Stimulated activated naive CD8-positive, alpha-beta T cell treated with anti-CD3 and anti-CD28 coated beads, Interleukin-15, Interleukin-2, amounts not matched to agents 100 ng/mL and 50 ng/mL, for 24 hours (primary cell): Measurements from ENCODE around the gene ERC1.

ENCODE experiments used
- H3K27ac Mint-ChIP-seq: one replicate; pipeline ENCODE4 v1.8.0; 2021; ENCODE audit warnings: mild to moderate bottlenecking, mixed read lengths
- H3K27me3 Mint-ChIP-seq: one replicate; pipeline ENCODE4 v1.8.0; 2021; ENCODE audit warnings: mixed read lengths
- H3K36me3 Mint-ChIP-seq: one replicate; pipeline ENCODE4 v1.8.0; 2021; ENCODE audit warnings: low read depth, mixed read lengths
- H3K4me1 Mint-ChIP-seq: one replicate; pipeline ENCODE4 v1.8.0; 2021; ENCODE audit warnings: low read depth, mixed read lengths
- H3K4me3 Mint-ChIP-seq: one replicate; pipeline ENCODE4 v1.8.0; 2021; ENCODE audit warnings: mild to moderate bottlenecking, mixed read lengths
- H3K9me3 Mint-ChIP-seq: one replicate; pipeline ENCODE4 v1.8.0; 2021; ENCODE audit warnings: mixed read lengths

The ERC1 gene

DNA sequence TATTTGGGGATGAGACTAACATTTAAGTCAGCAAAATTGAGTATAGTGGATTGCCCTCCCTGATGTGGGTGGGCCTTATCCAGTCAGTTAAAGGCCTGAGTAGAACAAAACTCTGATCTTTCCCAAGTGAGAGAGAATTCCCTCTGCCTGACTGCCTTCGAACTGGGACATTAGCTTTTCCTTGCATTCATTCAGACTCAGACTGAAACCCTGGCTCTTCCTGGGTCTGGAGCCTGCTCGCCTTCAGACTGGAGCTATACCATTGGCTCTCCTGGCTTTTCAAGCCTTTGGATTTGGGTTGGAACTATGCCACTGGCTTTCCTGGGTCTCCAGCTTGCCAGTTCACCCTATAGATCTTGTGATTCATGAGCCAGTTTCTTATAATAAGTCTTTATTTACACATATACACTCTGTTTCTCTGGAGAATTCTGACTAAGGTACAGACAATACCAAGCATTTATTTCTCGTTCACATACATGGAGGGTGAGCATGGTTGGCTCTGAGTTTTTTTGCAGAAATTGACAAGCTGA is 296.5 kb downstream of the ERC1 start:
- no peak overlapping the region for H3K4me3 Mint-ChIP-seq
- H3K4me1 Mint-ChIP-seq: no peaks in the 10 kb centered on the region
- H3K27ac Mint-ChIP-seq: no peak overlapping the region
- H3K36me3 Mint-ChIP-seq: peaks cover 30% of the 10 kb centered on the region
- no peaks in the 10 kb centered on the region for H3K27me3 Mint-ChIP-seq
- no peaks in the 10 kb centered on the region for H3K9me3 Mint-ChIP-seq

DNA sequence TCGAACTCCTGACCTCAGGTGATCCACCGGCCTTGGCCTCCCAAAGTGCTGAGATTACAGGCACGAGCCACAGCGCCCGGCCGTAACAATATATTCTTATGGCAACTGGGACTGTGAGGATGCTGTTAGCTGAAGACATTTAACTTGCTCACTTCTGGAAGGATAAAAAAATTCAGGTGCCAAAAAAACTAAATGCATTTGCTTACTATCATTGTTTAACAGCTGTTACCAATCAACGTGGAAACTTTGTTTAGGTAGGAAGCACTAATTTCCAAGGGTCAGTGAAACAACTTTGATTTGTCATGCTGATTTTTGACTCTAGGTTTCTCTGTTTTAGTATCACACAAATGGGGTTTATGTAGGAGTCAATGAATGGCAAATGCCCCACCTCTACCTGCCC is 297.3 kb downstream of the ERC1 start:
- Mint-ChIP-seq H3K4me1 (no peaks in the 10 kb centered on the region), H3K9me3 (no peaks in the 10 kb centered on the region), H3K4me3 (no peak overlapping the region), H3K27ac (no peak overlapping the region), H3K27me3 (no peaks in the 10 kb centered on the region), H3K36me3 (peaks cover 30% of the 10 kb centered on the region)

- Mint-ChIP-seq H3K4me1 (no peaks in the 10 kb centered on the region), H3K36me3 (peaks cover 37% of the 10 kb centered on the region), H3K4me3 (no peak overlapping the region), H3K27me3 (no peaks in the 10 kb centered on the region), H3K9me3 (no peaks in the 10 kb centered on the region), H3K27ac (no peak overlapping the region)
Measured at GRCh38 chr12:1289371-1290155, 298.5 kb downstream of the ERC1 start.

- Mint-ChIP-seq H3K4me3 (no peak overlapping the region), H3K36me3 (peaks cover 36% of the 10 kb centered on the region), H3K9me3 (no peaks in the 10 kb centered on the region), H3K27me3 (no peaks in the 10 kb centered on the region), H3K27ac (no peak overlapping the region), H3K4me1 (no peaks in the 10 kb centered on the region)
Measured at GRCh38 chr12:1290716-1291115, 299.7 kb downstream of the ERC1 start.

GRCh38 chr12:1291601-1292332 is 300.7 kb downstream of the ERC1 start:
- Mint-ChIP-seq H3K36me3 (peaks cover 42% of the 10 kb centered on the region), H3K4me1 (no peaks in the 10 kb centered on the region)

GRCh38 chr12:1293901-1294300 is 302.9 kb downstream of the ERC1 start:
- Mint-ChIP-seq H3K27ac (no peak overlapping the region), H3K36me3 (peaks cover 58% of the 10 kb centered on the region), H3K4me3 (no peak overlapping the region), H3K9me3 (no peaks in the 10 kb centered on the region), H3K27me3 (no peaks in the 10 kb centered on the region), H3K4me1 (no peaks in the 10 kb centered on the region)

More at GRCh38 chr12:1291601-1292332, 300.7 kb downstream of the ERC1 start:
- no peaks in the 10 kb centered on the region for H3K27me3 Mint-ChIP-seq
- H3K4me3 Mint-ChIP-seq: no peak overlapping the region
- no peaks in the 10 kb centered on the region for H3K9me3 Mint-ChIP-seq
- no peak overlapping the region for H3K27ac Mint-ChIP-seq

GRCh38 chr12:1297206-1297605 is 306.2 kb downstream of the ERC1 start:
- Mint-ChIP-seq H3K36me3 (peaks cover 56% of the 10 kb centered on the region), H3K27ac (no peak overlapping the region), H3K27me3 (no peaks in the 10 kb centered on the region), H3K4me3 (no peak overlapping the region), H3K9me3 (peaks cover 3% of the 10 kb centered on the region), H3K4me1 (no peaks in the 10 kb centered on the region)

- Mint-ChIP-seq H3K27ac (no peak overlapping the region), H3K9me3 (peaks cover 3% of the 10 kb centered on the region), H3K36me3 (peaks cover 56% of the 10 kb centered on the region), H3K27me3 (no peaks in the 10 kb centered on the region), H3K4me3 (no peak overlapping the region), H3K4me1 (no peaks in the 10 kb centered on the region)
Measured at GRCh38 chr12:1297639-1298175, 306.7 kb downstream of the ERC1 start.

- H3K9me3 Mint-ChIP-seq: peaks cover 3% of the 10 kb centered on the region
- H3K4me3 Mint-ChIP-seq: no peak overlapping the region
- no peaks in the 10 kb centered on the region for H3K27me3 Mint-ChIP-seq
- no peaks in the 10 kb centered on the region for H3K4me1 Mint-ChIP-seq
- H3K27ac Mint-ChIP-seq: no peak overlapping the region
- peaks cover 43% of the 10 kb centered on the region for H3K36me3 Mint-ChIP-seq
Measured at GRCh38 chr12:1300460-1300859, 309.4 kb downstream of the ERC1 start.

GRCh38 chr12:1302201-1302870 is 311.3 kb downstream of the ERC1 start:
- Mint-ChIP-seq H3K27me3 (no peaks in the 10 kb centered on the region), H3K4me1 (no peaks in the 10 kb centered on the region), H3K4me3 (no peak overlapping the region), H3K36me3 (peaks cover 31% of the 10 kb centered on the region), H3K27ac (no peak overlapping the region), H3K9me3 (peaks cover 3% of the 10 kb centered on the region)

DNA sequence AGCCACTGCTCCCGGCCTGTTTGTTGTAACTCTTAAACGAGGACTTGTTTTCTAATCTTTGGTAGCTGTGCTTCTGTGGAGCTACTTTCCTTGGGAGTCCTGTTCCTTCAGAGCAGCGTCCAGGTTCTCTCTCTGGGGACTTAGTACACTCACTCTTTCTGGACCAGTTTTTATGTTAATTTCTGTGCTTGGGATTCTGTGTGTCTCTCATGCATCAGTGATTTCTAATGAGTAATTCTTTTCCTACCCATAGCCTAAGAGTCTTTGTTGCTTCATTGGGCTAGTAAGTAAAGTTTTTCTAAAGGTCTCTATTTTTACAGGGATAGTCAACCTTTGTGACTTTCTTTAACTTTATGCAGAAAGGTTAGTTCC is 314.0 kb downstream of the ERC1 start:
- Mint-ChIP-seq H3K4me1 (no peaks in the 10 kb centered on the region), H3K27me3 (no peaks in the 10 kb centered on the region), H3K4me3 (no peak overlapping the region), H3K9me3 (no peaks in the 10 kb centered on the region), H3K36me3 (peaks cover 10% of the 10 kb centered on the region), H3K27ac (no peak overlapping the region)

- Mint-ChIP-seq H3K9me3 (no peaks in the 10 kb centered on the region), H3K4me1 (no peaks in the 10 kb centered on the region), H3K36me3 (peaks cover 5% of the 10 kb centered on the region), H3K4me3 (no peak overlapping the region), H3K27ac (no peak overlapping the region), H3K27me3 (no peaks in the 10 kb centered on the region)
Measured at GRCh38 chr12:1305791-1306500, 314.9 kb downstream of the ERC1 start.

- no peaks in the 10 kb centered on the region for H3K27me3 Mint-ChIP-seq
- no peaks in the 10 kb centered on the region for H3K9me3 Mint-ChIP-seq
- H3K27ac Mint-ChIP-seq: no peak overlapping the region
- no peak overlapping the region for H3K4me3 Mint-ChIP-seq
- H3K36me3 Mint-ChIP-seq: peaks cover 3% of the 10 kb centered on the region
- H3K4me1 Mint-ChIP-seq: no peaks in the 10 kb centered on the region
Measured at GRCh38 chr12:1306817-1307216, 315.8 kb downstream of the ERC1 start.

DNA sequence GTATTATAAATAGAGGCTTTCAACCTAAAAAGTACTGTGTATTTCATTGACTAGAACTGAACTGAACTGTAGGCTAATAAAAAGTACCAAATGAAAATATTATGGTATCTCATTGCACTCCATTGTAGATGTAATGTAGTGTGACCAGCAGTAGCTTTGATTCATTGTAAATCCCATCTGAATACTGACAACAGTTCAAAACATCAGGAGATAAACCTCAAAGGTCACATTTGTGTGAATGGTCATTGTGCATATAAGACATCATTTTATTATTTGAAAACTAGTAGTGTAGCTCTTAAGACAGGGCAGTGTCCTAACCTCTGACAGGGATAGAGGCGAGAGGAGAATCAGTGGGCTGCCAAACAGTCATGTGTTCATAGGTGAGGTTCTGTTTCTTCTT is 316.8 kb downstream of the ERC1 start:
- H3K4me3 Mint-ChIP-seq: no peak overlapping the region
- H3K27ac Mint-ChIP-seq: no peak overlapping the region
- H3K4me1 Mint-ChIP-seq: no peaks in the 10 kb centered on the region
- peaks cover 2% of the 10 kb centered on the region for H3K9me3 Mint-ChIP-seq
- no peaks in the 10 kb centered on the region for H3K27me3 Mint-ChIP-seq
- peaks cover 8% of the 10 kb centered on the region for H3K36me3 Mint-ChIP-seq
